Esophagus mucosa (tissue), 1 donor: ENCODE data around the gene GPSM3. TPM values are rescaled to one million over a fixed set of nuclear protein-coding genes. Genes with fewer than 3 reads are reported as not detected.
A peak's percentile ranks its signal among the peaks of the same experiment; 100 is the strongest.
"Not testable (repeated sequence)": the region's sequence is repeated elsewhere in the genome, so short reads cannot be mapped to it uniquely, and the experiment has no call there.

Experiments used
- ATAC-seq: fragments of 200-7000 bp; cut with Tn5 transposase; one replicate; pipeline ENCODE4 v1.9.1; 2020
- total RNA-seq: library from RNA; stranded (reverse); gene quantifications from one replicate; pipeline ENCODE4 v1.2.4, GENCODE V29; 2023
- donor health status: DM: yes; HTN: yes; CAD: no.

GPSM3 gene
- total RNA-seq, 1 donor from 2014 or later = 2.2 TPM

GRCh38 chr6:32202186-32202585 lies 9.7 kb upstream of the GPSM3 start:
- ATAC-seq = no peak

- no peak for ATAC-seq
Measured at GRCh38 chr6:32200711-32201475, 8.4 kb upstream of the GPSM3 start.

GRCh38 chr6:32198866-32199265 lies 6.4 kb upstream of the GPSM3 start:
- ATAC-seq = no peak

GRCh38 chr6:32198345-32198696 lies 5.9 kb upstream of the GPSM3 start:
- ATAC-seq = no peak

GRCh38 chr6:32196682-32197616 lies 4.5 kb upstream of the GPSM3 start:
- no peak for ATAC-seq

GRCh38 chr6:32195902-32196681 lies 3.6 kb upstream of the GPSM3 start:
- peak; percentile 16 for ATAC-seq

- ATAC-seq = peak; percentile 94
Measured at GRCh38 chr6:32195652-32195901, 3.1 kb upstream of the GPSM3 start.

GRCh38 chr6:32194825-32195651 lies 2.6 kb upstream of the GPSM3 start:
- peak; percentile 8 for ATAC-seq

GRCh38 chr6:32194388-32194787 lies 1.9 kb upstream of the GPSM3 start:
- no peak for ATAC-seq

- ATAC-seq = not testable (repeated sequence)
Measured at GRCh38 chr6:32193096-32193495, 653 bp upstream of the GPSM3 start.

- ATAC-seq = no peak
Measured at GRCh38 chr6:32191696-32192607, 491 bp downstream of the GPSM3 start.

GRCh38 chr6:32190911-32191677 lies 1.3 kb downstream of the GPSM3 start:
- no peak for ATAC-seq

- ATAC-seq = peak; percentile 74
Measured at GRCh38 chr6:32190054-32190851, 2.2 kb downstream of the GPSM3 start, which contains the start of gene PBX2. Gene PBX2 (minus strand): TSS chr6:32190202. CDS start chr6:32189915, 287 bp downstream.

- peak; percentile 0 for ATAC-seq
Measured at GRCh38 chr6:32189742-32190053, 2.7 kb downstream of the GPSM3 start.

- ATAC-seq = peak; percentile 1
Measured at GRCh38 chr6:32189069-32189741, 3.2 kb downstream of the GPSM3 start.

- ATAC-seq = no peak
Measured at GRCh38 chr6:32188381-32189068, 3.9 kb downstream of the GPSM3 start.

GRCh38 chr6:32187725-32188380 lies 4.6 kb downstream of the GPSM3 start:
- not testable (repeated sequence) for ATAC-seq
